ENCODE data around the gene SEC14L3. TPM values are rescaled to one million over a fixed set of nuclear protein-coding genes. Genes with fewer than 3 reads are reported as not detected.

Gene SEC14L3
- total and polyA plus RNA-seq, 2 of the 13 experiments (the other 11 are each of a cell fraction or from before 2014, with no cell fraction given), result not detected

DNA sequence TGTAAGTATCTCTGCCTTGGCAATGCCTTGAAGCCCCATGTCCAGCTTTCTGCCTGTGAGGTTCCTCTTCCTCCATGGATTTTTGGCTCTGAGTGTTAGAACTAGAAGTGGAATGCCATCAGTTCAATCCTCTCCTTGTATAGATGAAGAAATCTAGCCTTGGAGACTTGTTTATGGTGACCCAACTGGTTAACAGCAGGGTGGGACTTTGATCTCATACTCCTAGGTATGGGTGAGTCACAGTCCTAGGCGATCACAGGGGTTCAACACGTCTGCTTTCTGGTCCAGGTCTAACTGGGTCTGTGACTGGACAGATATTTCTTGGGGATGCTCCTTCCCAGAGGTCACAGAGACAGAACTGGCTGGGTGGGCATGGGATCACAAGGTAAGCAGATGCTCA lies 55.4 kb downstream of the SEC14L3 start (continued):
- TF ChIP-seq, protein P1, sequence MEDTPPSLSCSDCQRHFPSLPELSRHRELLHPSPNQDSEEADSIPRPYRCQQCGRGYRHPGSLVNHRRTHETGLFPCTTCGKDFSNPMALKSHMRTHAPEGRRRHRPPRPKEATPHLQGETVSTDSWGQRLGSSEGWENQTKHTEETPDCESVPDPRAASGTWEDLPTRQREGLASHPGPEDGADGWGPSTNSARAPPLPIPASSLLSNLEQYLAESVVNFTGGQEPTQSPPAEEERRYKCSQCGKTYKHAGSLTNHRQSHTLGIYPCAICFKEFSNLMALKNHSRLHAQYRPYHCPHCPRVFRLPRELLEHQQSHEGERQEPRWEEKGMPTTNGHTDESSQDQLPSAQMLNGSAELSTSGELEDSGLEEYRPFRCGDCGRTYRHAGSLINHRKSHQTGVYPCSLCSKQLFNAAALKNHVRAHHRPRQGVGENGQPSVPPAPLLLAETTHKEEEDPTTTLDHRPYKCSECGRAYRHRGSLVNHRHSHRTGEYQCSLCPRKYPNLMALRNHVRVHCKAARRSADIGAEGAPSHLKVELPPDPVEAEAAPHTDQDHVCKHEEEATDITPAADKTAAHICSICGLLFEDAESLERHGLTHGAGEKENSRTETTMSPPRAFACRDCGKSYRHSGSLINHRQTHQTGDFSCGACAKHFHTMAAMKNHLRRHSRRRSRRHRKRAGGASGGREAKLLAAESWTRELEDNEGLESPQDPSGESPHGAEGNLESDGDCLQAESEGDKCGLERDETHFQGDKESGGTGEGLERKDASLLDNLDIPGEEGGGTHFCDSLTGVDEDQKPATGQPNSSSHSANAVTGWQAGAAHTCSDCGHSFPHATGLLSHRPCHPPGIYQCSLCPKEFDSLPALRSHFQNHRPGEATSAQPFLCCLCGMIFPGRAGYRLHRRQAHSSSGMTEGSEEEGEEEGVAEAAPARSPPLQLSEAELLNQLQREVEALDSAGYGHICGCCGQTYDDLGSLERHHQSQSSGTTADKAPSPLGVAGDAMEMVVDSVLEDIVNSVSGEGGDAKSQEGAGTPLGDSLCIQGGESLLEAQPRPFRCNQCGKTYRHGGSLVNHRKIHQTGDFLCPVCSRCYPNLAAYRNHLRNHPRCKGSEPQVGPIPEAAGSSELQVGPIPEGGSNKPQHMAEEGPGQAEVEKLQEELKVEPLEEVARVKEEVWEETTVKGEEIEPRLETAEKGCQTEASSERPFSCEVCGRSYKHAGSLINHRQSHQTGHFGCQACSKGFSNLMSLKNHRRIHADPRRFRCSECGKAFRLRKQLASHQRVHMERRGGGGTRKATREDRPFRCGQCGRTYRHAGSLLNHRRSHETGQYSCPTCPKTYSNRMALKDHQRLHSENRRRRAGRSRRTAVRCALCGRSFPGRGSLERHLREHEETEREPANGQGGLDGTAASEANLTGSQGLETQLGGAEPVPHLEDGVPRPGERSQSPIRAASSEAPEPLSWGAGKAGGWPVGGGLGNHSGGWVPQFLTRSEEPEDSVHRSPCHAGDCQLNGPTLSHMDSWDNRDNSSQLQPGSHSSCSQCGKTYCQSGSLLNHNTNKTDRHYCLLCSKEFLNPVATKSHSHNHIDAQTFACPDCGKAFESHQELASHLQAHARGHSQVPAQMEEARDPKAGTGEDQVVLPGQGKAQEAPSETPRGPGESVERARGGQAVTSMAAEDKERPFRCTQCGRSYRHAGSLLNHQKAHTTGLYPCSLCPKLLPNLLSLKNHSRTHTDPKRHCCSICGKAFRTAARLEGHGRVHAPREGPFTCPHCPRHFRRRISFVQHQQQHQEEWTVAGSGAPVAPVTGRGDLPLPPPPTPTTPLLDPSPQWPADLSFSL (CRISPR knock-in tag; IDR thresholded peaks at IDR 0.05), result no peak
- TF ChIP-seq SALL2 (CRISPR knock-in tag; IDR thresholded peaks at IDR 0.05), result no peak
- no peak for TF ChIP-seq ZNF572 (CRISPR knock-in tag; IDR thresholded peaks at IDR 0.05)
- no peak for TF ChIP-seq PITX1 (CRISPR knock-in tag; IDR thresholded peaks at IDR 0.05)
- peak; percentile 94 for TF ChIP-seq FOSL2 (CRISPR knock-in tag; IDR thresholded peaks at IDR 0.05)
- TF ChIP-seq, protein P2, sequence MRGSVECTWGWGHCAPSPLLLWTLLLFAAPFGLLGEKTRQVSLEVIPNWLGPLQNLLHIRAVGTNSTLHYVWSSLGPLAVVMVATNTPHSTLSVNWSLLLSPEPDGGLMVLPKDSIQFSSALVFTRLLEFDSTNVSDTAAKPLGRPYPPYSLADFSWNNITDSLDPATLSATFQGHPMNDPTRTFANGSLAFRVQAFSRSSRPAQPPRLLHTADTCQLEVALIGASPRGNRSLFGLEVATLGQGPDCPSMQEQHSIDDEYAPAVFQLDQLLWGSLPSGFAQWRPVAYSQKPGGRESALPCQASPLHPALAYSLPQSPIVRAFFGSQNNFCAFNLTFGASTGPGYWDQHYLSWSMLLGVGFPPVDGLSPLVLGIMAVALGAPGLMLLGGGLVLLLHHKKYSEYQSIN (CRISPR knock-in tag; IDR thresholded peaks at IDR 0.05; ENCODE audit: borderline replicate concordance), result no peak
- TF ChIP-seq, protein P3, sequence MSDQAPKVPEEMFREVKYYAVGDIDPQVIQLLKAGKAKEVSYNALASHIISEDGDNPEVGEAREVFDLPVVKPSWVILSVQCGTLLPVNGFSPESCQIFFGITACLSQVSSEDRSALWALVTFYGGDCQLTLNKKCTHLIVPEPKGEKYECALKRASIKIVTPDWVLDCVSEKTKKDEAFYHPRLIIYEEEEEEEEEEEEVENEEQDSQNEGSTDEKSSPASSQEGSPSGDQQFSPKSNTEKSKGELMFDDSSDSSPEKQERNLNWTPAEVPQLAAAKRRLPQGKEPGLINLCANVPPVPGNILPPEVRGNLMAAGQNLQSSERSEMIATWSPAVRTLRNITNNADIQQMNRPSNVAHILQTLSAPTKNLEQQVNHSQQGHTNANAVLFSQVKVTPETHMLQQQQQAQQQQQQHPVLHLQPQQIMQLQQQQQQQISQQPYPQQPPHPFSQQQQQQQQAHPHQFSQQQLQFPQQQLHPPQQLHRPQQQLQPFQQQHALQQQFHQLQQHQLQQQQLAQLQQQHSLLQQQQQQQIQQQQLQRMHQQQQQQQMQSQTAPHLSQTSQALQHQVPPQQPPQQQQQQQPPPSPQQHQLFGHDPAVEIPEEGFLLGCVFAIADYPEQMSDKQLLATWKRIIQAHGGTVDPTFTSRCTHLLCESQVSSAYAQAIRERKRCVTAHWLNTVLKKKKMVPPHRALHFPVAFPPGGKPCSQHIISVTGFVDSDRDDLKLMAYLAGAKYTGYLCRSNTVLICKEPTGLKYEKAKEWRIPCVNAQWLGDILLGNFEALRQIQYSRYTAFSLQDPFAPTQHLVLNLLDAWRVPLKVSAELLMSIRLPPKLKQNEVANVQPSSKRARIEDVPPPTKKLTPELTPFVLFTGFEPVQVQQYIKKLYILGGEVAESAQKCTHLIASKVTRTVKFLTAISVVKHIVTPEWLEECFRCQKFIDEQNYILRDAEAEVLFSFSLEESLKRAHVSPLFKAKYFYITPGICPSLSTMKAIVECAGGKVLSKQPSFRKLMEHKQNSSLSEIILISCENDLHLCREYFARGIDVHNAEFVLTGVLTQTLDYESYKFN (CRISPR knock-in tag; conservative IDR thresholded peaks at IDR 0.05), result peak; percentile 30; the same call in 1 of the 2 replicates
- no peak for TF ChIP-seq BRD4 (CRISPR knock-in tag; IDR thresholded peaks at IDR 0.05)
- no peak for TF ChIP-seq PLRG1 (conservative IDR thresholded peaks at IDR 0.05)
- TF ChIP-seq ZFP37 (CRISPR knock-in tag; IDR thresholded peaks at IDR 0.05; ENCODE audit: borderline replicate concordance), result no peak
- TF ChIP-seq ZNF282 (IDR thresholded peaks at IDR 0.05; ENCODE audit: partially characterized antibody), result no peak
- TF ChIP-seq MXD4 (CRISPR knock-in tag; IDR thresholded peaks at IDR 0.05), result no peak
- no peak for TF ChIP-seq CCDC6 (CRISPR knock-in tag; IDR thresholded peaks at IDR 0.05)
- no peak for TF ChIP-seq MTA3 (CRISPR knock-in tag; IDR thresholded peaks at IDR 0.05)
- no peak for TF ChIP-seq CHD4 (IDR thresholded peaks at IDR 0.05; ENCODE audit: borderline replicate concordance, low read length)
- TF ChIP-seq HNF4A (CRISPR knock-in tag; IDR thresholded peaks at IDR 0.05), result peak; percentile 68; the same call in 1 of the 2 replicates

Data from HepG2 (cell line).